Loucy (cell line): Measurements from ENCODE around the gene B3GLCT.

Source experiments
- EZH2phosphoT487 ChIP-seq: fragments of 200-600 bp; IDR thresholded peaks from 2 replicates; pipeline ENCODE4 v1.6.1; 2018; ENCODE audit warnings: antibody characterized with exemption, mild to moderate bottlenecking, moderate library complexity, borderline replicate concordance
- TF ChIP-seq, protein P1 (sequence below): fragments of 200-600 bp; sonication (generic); conservative IDR thresholded peaks from 2 replicates; pipeline ENCODE4 v1.5.1; 2014; ENCODE audit warnings: mild to moderate bottlenecking, antibody characterized with exemption, low read length

DNA sequence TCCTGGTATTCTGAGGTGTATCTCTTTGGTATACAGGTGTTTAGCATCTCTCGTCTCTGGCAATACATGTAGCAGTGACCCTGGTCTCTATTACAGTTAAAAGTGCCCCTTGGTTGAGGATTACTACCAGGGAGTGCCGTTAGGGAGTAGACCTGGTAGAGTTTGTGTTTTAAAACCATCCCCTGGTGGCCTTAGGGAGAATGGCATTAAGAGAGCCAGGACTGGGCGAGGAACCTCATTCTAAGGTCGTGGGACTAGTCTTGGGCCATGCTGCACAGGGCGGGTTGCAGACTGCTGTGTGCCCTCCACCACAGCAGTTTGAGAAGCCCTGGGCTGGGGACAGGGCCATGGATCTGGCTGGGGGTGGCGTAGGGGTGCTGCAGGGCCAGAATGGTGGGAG lies 35.0 kb downstream of the B3GLCT start:
- TF ChIP-seq, protein P1, sequence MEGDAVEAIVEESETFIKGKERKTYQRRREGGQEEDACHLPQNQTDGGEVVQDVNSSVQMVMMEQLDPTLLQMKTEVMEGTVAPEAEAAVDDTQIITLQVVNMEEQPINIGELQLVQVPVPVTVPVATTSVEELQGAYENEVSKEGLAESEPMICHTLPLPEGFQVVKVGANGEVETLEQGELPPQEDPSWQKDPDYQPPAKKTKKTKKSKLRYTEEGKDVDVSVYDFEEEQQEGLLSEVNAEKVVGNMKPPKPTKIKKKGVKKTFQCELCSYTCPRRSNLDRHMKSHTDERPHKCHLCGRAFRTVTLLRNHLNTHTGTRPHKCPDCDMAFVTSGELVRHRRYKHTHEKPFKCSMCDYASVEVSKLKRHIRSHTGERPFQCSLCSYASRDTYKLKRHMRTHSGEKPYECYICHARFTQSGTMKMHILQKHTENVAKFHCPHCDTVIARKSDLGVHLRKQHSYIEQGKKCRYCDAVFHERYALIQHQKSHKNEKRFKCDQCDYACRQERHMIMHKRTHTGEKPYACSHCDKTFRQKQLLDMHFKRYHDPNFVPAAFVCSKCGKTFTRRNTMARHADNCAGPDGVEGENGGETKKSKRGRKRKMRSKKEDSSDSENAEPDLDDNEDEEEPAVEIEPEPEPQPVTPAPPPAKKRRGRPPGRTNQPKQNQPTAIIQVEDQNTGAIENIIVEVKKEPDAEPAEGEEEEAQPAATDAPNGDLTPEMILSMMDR = peak; percentile 67
- no peak for TF ChIP-seq EZH2phosphoT487
